HG03280 (cell line): ENCODE results near the gene SDK1.
"Not testable (repeated sequence)": the region's sequence is repeated elsewhere in the genome, so short reads cannot be mapped to it uniquely, and the experiment has no call there.

Experiments used
- ATAC-seq: cut with Tn5 transposase; IDR thresholded peaks from one replicate; pipeline ENCODE4 v1.9.1; 2021; ENCODE audit warnings: mild to moderate bottlenecking, moderate library complexity; ENCODE audit not compliant: unreplicated experiment

The SDK1 gene

GRCh38 chr7:4208086-4208485 is 907.0 kb downstream of the SDK1 start:
- ATAC-seq = no peak

GRCh38 chr7:4208586-4208985 is 907.5 kb downstream of the SDK1 start:
- ATAC-seq = no peak

GRCh38 chr7:4209126-4209525 is 908.1 kb downstream of the SDK1 start:
- no peak for ATAC-seq

- ATAC-seq = no peak
These were observed 908.9 kb downstream of the SDK1 start for GRCh38 chr7:4209966-4210365.

- ATAC-seq = no peak
These were observed 909.8 kb downstream of the SDK1 start for GRCh38 chr7:4210821-4211220.

- no peak for ATAC-seq
These were observed 910.2 kb downstream of the SDK1 start for GRCh38 chr7:4211261-4211660.

- no peak for ATAC-seq
These were observed 911.3 kb downstream of the SDK1 start for GRCh38 chr7:4212376-4212775.

GRCh38 chr7:4214291-4215155 is 913.5 kb downstream of the SDK1 start:
- no peak for ATAC-seq

GRCh38 chr7:4215176-4215720 is 914.2 kb downstream of the SDK1 start:
- no peak for ATAC-seq

GRCh38 chr7:4216016-4216415 is 915.0 kb downstream of the SDK1 start:
- ATAC-seq = no peak

GRCh38 chr7:4217126-4217660 is 916.1 kb downstream of the SDK1 start:
- ATAC-seq = not testable (repeated sequence)

- no peak for ATAC-seq
These were observed 917.4 kb downstream of the SDK1 start for GRCh38 chr7:4218481-4218880.

GRCh38 chr7:4220011-4220410 is 919.0 kb downstream of the SDK1 start:
- no peak for ATAC-seq

- ATAC-seq = no peak
These were observed 920.0 kb downstream of the SDK1 start for GRCh38 chr7:4221043-4221442.

GRCh38 chr7:4222676-4223075 is 921.6 kb downstream of the SDK1 start:
- ATAC-seq = no peak

- ATAC-seq = no peak
These were observed 924.3 kb downstream of the SDK1 start for GRCh38 chr7:4225361-4225771.

GRCh38 chr7:4225881-4226523 is 925.0 kb downstream of the SDK1 start:
- no peak for ATAC-seq

- no peak for ATAC-seq
These were observed 925.5 kb downstream of the SDK1 start for GRCh38 chr7:4226524-4226882.

- no peak for ATAC-seq
These were observed 926.3 kb downstream of the SDK1 start for GRCh38 chr7:4227105-4228010.

- no peak for ATAC-seq
These were observed 929.3 kb downstream of the SDK1 start for GRCh38 chr7:4230352-4230751.

- no peak for ATAC-seq
These were observed 932.1 kb downstream of the SDK1 start for GRCh38 chr7:4233146-4233545.
